A673 (cell line): Measurements from ENCODE around the gene KAT2A. TPM values are rescaled to one million over a fixed set of nuclear protein-coding genes. Genes with fewer than 3 reads are reported as not detected.

ENCODE experiments used
- BruUV-seq: library from RNA; stranded (reverse); fragments of 400-500 nt; replicated peaks from 2 replicates; lab custom pipeline; 2021; lab: Mats Ljungman, UMichigan
- CTCF ChIA-PET: fragments of 300-600 bp; sonication (Branson Sonifier 250); formaldehyde crosslinking; loops from one replicate; lab custom pipeline; 2022; ENCODE audit warnings: antibody characterized with exemption; lab: Charles Lee
- POLR2A ChIA-PET: fragments of 300-600 bp; sonication (Branson Sonifier 250); formaldehyde crosslinking; loops from one replicate; lab custom pipeline; 2022; ENCODE audit warnings: antibody characterized with exemption; ENCODE audit not compliant: low non-redundant PET; lab: Charles Lee
- DNase-seq: peaks from one replicate; pipeline ENCODE4 v3.0.0-alpha.2; 2015; ENCODE audit warnings: low spot score
- H3K27ac ChIP-seq: fragments of 200-600 bp; sonication (generic); 2 replicates; pipeline ENCODE4 v1.5.1; 2016; ENCODE audit warnings: mixed run types, low read depth, mild to moderate bottlenecking, mixed read lengths, antibody characterized with exemption, low read length; ENCODE audit not compliant: poor library complexity, severe bottlenecking
- H3K27me3 ChIP-seq: fragments of 200-600 bp; sonication (generic); replicated peaks from 2 replicates; pipeline ENCODE4 v1.6.1; 2017; ENCODE audit warnings: mixed run types, low read depth, mild to moderate bottlenecking, mixed read lengths, antibody characterized with exemption, low read length; ENCODE audit not compliant: insufficient read depth, poor library complexity
- H3K36me3 ChIP-seq: fragments of 200-600 bp; sonication (generic); 2 replicates; pipeline ENCODE4 v1.6.1; 2016; ENCODE audit warnings: mixed run types, mild to moderate bottlenecking, mixed read lengths, antibody characterized with exemption, low read length; ENCODE audit not compliant: insufficient read depth, poor library complexity, severe bottlenecking
- H3K4me1 ChIP-seq: fragments of 200-600 bp; sonication (generic); 2 replicates; pipeline ENCODE4 v1.6.1; 2017; ENCODE audit warnings: mixed run types, mild to moderate bottlenecking, mixed read lengths, antibody characterized with exemption, low read length; ENCODE audit not compliant: insufficient read depth, poor library complexity, severe bottlenecking
- H3K4me3 ChIP-seq: fragments of 200-600 bp; sonication (generic); 2 replicates; pipeline ENCODE4 v1.5.1; 2016; ENCODE audit warnings: low read depth, mixed run types, mild to moderate bottlenecking, mixed read lengths, low read length; ENCODE audit not compliant: poor library complexity, severe bottlenecking
- H3K9me3 ChIP-seq: fragments of 200-600 bp; sonication (generic); 2 replicates; pipeline ENCODE4 v1.6.1; 2016; ENCODE audit warnings: mixed run types, low read depth, mild to moderate bottlenecking, mixed read lengths, antibody characterized with exemption, low read length; ENCODE audit not compliant: poor library complexity, severe bottlenecking
- EZH2 ChIP-seq: fragments of 200-600 bp; sonication (generic); IDR thresholded peaks from 2 replicates; pipeline ENCODE4 v1.6.1; 2017; ENCODE audit warnings: borderline replicate concordance, low read depth, mild to moderate bottlenecking, mixed read lengths, antibody characterized with exemption, low read length; ENCODE audit not compliant: poor library complexity, severe bottlenecking
- intact Hi-C: fragments of 100-400 bp; cut with micrococcal nuclease; formaldehyde crosslinking; loops from one replicate; pipeline ENCODE4 v1.10.0; 2022; ENCODE audit not compliant: unreplicated experiment
- total RNA-seq: library from RNA; stranded (reverse); gene quantifications from 2 replicates; pipeline ENCODE4 v1.2.3, GENCODE V29; 2021
- TF ChIP-seq, protein P1 (sequence below): fragments of 300-800, 200-600 bp; sonication (generic); conservative IDR thresholded peaks from 2 replicates; pipeline ENCODE4 v1.5.1; 2017; ENCODE audit warnings: low read depth, mild to moderate bottlenecking, antibody characterized with exemption, low read length, moderate library complexity, mixed read lengths

KAT2A gene
- total RNA-seq, 1 experiment from 2014 or later: 30.3 TPM

- H3K4me3 ChIP-seq: no peak overlapping the region
- no peaks in the 10 kb centered on the region for H3K27me3 ChIP-seq
- ChIA-PET CTCF (no interaction called here), POLR2A (interaction anchor here (0.6 kb wide), 1 partner anchor 118 kb away, joined by 5 read pairs; no protein-coding TSS in a partner anchor)
- intact Hi-C loops: no loop called here
- no peaks in the 10 kb centered on the region for H3K4me1 ChIP-seq
- no peaks in the 10 kb centered on the region for H3K36me3 ChIP-seq
- TF ChIP-seq, protein P1, sequence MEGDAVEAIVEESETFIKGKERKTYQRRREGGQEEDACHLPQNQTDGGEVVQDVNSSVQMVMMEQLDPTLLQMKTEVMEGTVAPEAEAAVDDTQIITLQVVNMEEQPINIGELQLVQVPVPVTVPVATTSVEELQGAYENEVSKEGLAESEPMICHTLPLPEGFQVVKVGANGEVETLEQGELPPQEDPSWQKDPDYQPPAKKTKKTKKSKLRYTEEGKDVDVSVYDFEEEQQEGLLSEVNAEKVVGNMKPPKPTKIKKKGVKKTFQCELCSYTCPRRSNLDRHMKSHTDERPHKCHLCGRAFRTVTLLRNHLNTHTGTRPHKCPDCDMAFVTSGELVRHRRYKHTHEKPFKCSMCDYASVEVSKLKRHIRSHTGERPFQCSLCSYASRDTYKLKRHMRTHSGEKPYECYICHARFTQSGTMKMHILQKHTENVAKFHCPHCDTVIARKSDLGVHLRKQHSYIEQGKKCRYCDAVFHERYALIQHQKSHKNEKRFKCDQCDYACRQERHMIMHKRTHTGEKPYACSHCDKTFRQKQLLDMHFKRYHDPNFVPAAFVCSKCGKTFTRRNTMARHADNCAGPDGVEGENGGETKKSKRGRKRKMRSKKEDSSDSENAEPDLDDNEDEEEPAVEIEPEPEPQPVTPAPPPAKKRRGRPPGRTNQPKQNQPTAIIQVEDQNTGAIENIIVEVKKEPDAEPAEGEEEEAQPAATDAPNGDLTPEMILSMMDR: no peak
- no peak for TF ChIP-seq EZH2
- no peaks in the 10 kb centered on the region for H3K9me3 ChIP-seq
- no peak for DNase-seq
- no TSS peak for BruUV-seq
- no peak overlapping the region for H3K27ac ChIP-seq
These were observed 10.8 kb upstream of the KAT2A start for GRCh38 chr17:42131981-42132432.

GRCh38 chr17:42131232-42131631, 10.1 kb upstream of the KAT2A start:
- POLR2A ChIA-PET: no interaction called here
- CTCF ChIA-PET: no interaction called here
- H3K4me3 ChIP-seq: no peak overlapping the region
- no peak for TF ChIP-seq EZH2
- TF ChIP-seq, protein P1: no peak
- no peaks in the 10 kb centered on the region for H3K36me3 ChIP-seq
- H3K9me3 ChIP-seq: no peaks in the 10 kb centered on the region
- no peaks in the 10 kb centered on the region for H3K4me1 ChIP-seq
- BruUV-seq: no TSS peak
- intact Hi-C loops: no loop called here
- H3K27ac ChIP-seq: no peak overlapping the region
- H3K27me3 ChIP-seq: no peaks in the 10 kb centered on the region
- DNase-seq: no peak

- ChIA-PET POLR2A (no interaction called here), CTCF (no interaction called here)
- H3K27me3 ChIP-seq: no peaks in the 10 kb centered on the region
- BruUV-seq: no TSS peak
- H3K4me3 ChIP-seq: no peak overlapping the region
- H3K27ac ChIP-seq: no peak overlapping the region
- no peaks in the 10 kb centered on the region for H3K9me3 ChIP-seq
- H3K36me3 ChIP-seq: no peaks in the 10 kb centered on the region
- no peak for DNase-seq
- no peak for TF ChIP-seq EZH2
- TF ChIP-seq, protein P1: no peak
- H3K4me1 ChIP-seq: no peaks in the 10 kb centered on the region
- intact Hi-C loops: no loop called here
These were observed 9.3 kb upstream of the KAT2A start for GRCh38 chr17:42130310-42130936.
